ENCODE measurements around the gene SOCS1. TPM values are rescaled to one million over a fixed set of nuclear protein-coding genes. Genes with fewer than 3 reads are reported as not detected.

Gene SOCS1
- total RNA-seq, 1 donor, result 1.1 TPM

DNA sequence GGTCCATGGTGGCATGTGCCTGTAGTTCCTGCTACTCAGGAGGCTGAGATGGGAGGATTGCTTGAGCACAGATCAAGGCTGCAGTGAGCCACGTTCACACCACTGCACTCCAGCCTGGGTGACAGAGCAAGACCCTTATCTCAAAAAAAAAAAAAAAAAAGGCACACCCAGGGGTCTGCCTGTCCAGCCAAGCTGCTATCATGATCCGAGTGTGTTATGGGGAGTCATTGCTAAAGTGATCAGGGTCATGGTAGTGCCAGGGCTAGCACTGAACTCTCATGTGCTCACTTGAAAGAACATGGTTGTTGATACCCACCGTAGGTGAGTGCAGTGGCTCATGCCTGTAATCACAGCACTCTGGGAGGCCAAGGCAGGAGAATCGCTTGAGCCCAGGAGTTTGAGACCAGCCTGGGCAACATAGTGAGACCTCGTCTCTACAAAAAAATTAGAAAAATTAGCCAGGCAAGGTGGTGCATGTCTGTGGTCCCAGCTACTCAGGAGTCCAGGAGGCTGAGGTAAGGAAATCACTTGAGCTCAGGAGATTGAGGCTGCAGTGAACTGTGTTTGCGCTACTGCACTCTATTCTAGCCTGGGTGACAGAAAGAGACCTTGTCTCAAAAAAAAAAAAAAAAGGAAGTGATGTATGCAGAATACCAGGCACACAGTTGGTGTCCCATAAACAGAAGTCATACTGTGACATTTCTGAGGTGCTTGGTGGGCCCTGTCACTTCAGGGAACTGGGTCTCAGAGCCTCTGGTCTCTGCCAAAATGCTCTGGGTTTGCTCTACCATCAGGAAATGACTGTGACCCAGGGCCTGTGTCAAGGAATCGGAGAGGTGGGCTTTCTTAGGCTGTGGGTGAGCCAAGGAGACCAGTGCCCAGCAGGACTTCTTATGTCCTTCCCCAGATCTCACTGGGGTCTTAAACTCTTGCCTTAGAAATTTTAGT lies 23.0 kb upstream of the SOCS1 start:
- no peak overlapping the region for H2AFZ ChIP-seq (ENCODE audit: low read length)
- no peak overlapping the region for H3K4me3 ChIP-seq (ENCODE audit: insufficient read depth, low read length)
- H4K20me1 ChIP-seq (ENCODE audit: insufficient read depth, low read length), result no peaks in the 10 kb centered on the region
- no peak for TF ChIP-seq CTCF (IDR thresholded peaks at IDR 0.05; ENCODE audit: extremely low read depth, low read depth, low read length)
- no peak overlapping the region for H3K4me2 ChIP-seq (ENCODE audit: insufficient read depth, low read length)
- no peaks in the 10 kb centered on the region for H3K9me3 ChIP-seq (ENCODE audit: low read depth, low read length)
- H3K79me2 ChIP-seq (ENCODE audit: insufficient read depth, low read length), result no peaks in the 10 kb centered on the region
- no peaks in the 10 kb centered on the region for H3K27me3 ChIP-seq (ENCODE audit: insufficient read depth, low read length)
- no peaks in the 10 kb centered on the region for H3K36me3 ChIP-seq (ENCODE audit: insufficient read depth, low read length)
- no peak for DNase-seq (ENCODE audit: insufficient read length, low spot score, missing footprints)
- H3K4me1 ChIP-seq (ENCODE audit: insufficient read depth, low read length), result no peaks in the 10 kb centered on the region
- H3K27ac ChIP-seq (ENCODE audit: low read depth, low read length), result no peak overlapping the region

DNA sequence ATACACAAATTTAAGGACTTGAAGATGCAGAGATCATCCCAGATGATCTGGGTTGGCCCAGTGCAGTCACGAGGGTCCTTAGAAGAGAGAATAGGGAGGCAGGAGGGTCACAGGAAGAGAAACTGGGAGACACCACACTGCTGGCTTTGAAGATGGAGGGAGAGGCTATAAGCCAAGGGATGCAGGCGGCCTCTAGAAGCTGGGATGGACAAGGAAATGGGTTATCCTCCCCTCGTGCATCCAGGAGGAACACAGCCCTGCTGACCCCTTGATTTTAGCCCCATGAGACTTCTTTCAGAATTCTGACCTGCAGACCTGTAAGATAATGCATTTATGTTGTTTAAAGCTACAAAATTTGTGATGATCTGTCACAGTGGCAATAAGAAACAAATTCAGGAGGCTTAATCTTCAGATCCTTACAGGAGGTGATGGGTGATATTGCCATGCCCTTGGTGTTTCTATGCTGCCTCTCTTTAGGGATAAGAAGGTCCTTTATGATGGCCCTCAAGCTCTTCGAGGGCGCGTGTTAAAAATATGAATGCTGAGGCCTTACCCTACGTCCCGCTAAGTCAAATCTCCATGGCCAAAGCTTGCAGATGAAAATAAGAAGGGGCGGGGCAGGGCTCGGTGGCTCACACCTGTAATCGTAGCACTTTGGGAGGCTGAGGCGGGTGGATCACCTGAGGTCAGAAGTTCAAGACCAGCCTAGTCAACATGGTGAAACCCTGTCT lies 21.8 kb upstream of the SOCS1 start:
- H4K20me1 ChIP-seq (ENCODE audit: insufficient read depth, low read length), result no peaks in the 10 kb centered on the region
- H3K9me3 ChIP-seq (ENCODE audit: low read depth, low read length), result no peaks in the 10 kb centered on the region
- H3K79me2 ChIP-seq (ENCODE audit: insufficient read depth, low read length), result no peaks in the 10 kb centered on the region
- no peaks in the 10 kb centered on the region for H3K36me3 ChIP-seq (ENCODE audit: insufficient read depth, low read length)
- DNase-seq (ENCODE audit: insufficient read length, low spot score, missing footprints), result peak; percentile 14
- no peaks in the 10 kb centered on the region for H3K27me3 ChIP-seq (ENCODE audit: insufficient read depth, low read length)
- no peak overlapping the region for H3K4me2 ChIP-seq (ENCODE audit: insufficient read depth, low read length)
- H3K27ac ChIP-seq (ENCODE audit: low read depth, low read length), result no peak overlapping the region
- no peak overlapping the region for H3K4me3 ChIP-seq (ENCODE audit: insufficient read depth, low read length)
- no peaks in the 10 kb centered on the region for H3K4me1 ChIP-seq (ENCODE audit: insufficient read depth, low read length)
- H2AFZ ChIP-seq (ENCODE audit: low read length), result no peak overlapping the region
- no peak for TF ChIP-seq CTCF (IDR thresholded peaks at IDR 0.05; ENCODE audit: extremely low read depth, low read depth, low read length)

DNA sequence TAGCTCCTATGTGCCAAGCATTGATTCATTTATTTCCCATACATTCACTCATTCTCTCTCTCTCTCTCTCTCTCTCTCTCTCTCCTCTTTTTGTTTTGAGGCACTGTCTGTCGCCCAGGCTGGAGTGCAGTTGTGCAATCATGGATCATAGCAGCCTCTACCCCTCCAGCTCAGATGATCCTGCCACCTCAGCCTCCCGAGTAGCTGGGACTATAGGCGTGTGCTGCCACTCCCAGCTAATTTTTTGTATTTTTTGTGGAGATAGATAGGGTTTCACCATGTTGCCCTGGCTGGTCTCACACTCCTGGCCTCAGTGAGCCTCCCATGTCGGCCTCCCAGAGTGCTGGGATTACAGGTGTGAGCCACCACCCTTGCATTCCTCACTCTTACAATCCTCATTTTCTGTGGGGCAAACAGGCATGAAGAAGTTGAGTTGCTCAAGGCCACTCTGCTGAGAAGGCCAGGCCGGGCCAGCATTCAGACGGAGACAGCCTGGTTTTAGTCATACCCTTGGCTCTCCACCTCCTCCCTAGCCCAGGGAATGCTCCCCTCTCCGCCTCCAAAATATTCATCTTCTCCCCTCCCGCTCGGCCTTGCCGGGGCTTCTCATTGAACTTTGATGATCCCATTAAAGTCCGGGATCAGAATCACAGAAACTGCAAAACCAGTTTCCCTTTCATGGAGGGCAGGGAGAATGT lies 21.0 kb upstream of the SOCS1 start:
- Histone ChIP-seq H3K79me2 (ENCODE audit: insufficient read depth, low read length) (no peaks in the 10 kb centered on the region), H3K4me1 (ENCODE audit: insufficient read depth, low read length) (no peaks in the 10 kb centered on the region), H2AFZ (ENCODE audit: low read length) (no peak overlapping the region), H3K9me3 (ENCODE audit: low read depth, low read length) (no peaks in the 10 kb centered on the region), H3K4me3 (ENCODE audit: insufficient read depth, low read length) (no peak overlapping the region), H3K27me3 (ENCODE audit: insufficient read depth, low read length) (no peaks in the 10 kb centered on the region), H3K4me2 (ENCODE audit: insufficient read depth, low read length) (no peak overlapping the region), H3K27ac (ENCODE audit: low read depth, low read length) (no peak overlapping the region), H3K36me3 (ENCODE audit: insufficient read depth, low read length) (no peaks in the 10 kb centered on the region), H4K20me1 (ENCODE audit: insufficient read depth, low read length) (no peaks in the 10 kb centered on the region)
- no peak for TF ChIP-seq CTCF (IDR thresholded peaks at IDR 0.05; ENCODE audit: extremely low read depth, low read depth, low read length)
- DNase-seq (ENCODE audit: insufficient read length, low spot score, missing footprints), result peak; percentile 26
